Activated CD4-positive, alpha-beta T cell treated with anti-CD3 and anti-CD28 coated beads, Interleukin-2, amount 50 U/mL, for 24 hours (primary cell): ENCODE data around the gene C7orf57.

ENCODE experiments used
- DNase-seq, 2 donors: peaks; one replicate each; pipeline ENCODE4 v3.0.0-alpha.2; 2020; ENCODE audit warnings: low read depth in 1 of 2, low spot score in 1 of 2

Gene C7orf57

DNA sequence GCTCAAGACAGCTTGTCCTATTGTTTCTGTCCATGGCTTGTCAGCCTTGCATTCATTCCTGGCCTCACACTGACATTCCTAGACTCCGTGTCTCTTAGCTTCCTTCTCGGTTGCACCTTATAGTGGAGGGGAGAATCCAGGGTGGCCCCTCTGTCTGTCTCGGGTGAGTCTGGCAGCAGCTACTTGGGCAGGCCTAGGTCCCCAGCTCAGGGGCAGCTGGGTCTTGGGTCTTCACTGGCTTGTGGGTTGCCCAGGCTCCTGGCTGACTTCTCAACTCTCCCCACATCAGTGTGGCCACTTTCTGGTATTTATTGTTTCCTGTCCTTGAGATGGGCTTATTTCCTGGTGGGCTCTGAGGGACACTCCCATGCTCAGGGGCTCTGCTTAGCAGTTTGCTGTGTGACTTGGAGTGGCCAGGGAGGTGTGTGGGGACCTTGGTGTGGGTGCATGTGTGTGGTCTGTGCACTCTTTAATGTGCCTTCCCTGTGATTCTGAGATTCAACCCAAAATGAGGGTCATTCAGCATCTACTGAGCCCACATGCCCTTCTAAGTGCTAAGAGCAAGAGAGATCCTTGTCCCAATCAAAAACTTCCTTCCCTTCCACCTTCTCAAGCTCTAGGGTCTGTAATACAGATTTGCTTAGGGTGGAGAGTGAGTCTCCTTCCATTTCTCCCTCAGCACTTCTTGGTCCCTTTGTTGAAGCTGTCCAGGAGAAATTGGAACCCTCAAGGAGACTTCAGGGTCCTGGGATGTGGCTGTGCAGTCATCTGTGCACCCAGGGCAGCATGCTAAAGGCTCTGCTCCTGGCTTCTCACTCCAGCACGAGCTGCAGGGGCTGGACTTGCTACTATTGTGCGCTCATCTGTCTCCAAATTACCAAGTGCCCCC, 73.9 kb downstream of the C7orf57 start:
- no peak for DNase-seq

DNA sequence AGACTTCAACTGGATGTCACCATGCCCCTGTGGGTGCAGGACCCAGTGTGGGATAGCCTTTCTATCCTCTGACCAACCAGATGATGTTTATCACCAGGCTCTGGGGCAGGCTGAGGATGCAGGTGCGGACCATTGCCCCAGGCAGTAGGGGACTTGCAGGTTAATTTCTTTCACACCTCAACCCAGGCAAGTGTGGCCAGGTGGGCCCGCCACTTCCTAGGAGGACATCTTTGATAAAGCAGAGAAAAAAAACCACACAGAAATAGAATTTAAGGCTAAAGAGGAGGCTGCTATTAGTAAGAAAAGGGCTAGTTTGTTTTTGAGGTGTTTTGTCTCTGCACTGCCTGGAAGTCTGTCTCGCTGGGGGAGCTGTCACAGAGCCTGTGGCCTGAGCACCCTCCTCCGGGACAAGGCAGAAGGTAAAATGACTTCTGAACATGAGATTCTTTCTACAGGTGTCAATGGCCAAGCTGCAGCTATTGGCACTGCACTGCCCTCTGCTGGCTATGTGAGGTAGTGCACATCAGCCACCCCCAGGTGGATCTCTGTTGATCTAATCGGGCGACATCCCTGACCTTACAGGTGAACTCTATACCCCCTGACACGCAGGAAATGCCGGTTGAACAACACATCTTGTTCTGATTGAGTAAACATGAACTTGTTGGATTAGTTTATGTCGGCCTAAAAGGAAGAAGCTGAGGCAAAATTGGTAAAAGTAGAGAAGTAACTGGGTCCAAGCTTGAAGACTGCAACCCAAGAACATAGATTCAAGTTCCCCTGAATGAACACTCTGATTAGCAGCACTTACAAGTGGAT, 74.7 kb downstream of the C7orf57 start:
- DNase-seq, result peak; percentile 89 to 91

DNA sequence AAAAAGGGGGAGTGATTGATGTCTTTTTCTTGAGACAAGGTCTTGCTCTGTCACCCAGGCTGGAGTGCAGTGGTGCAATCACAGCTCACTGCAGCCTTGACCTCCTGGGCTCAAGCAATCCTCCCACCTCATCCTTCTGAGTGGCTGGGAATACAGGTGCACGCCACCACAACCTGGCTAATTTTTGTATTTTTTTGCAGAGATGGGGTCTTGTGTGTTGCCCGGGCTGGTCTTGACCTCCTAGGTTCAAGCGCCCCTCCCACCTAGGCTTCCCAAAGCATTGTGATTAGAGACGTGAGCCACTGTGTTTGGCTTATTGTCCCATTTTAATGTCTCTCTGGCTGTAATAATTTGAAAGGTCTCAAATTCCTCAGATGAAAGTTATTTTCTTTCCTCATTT, 75.5 kb downstream of the C7orf57 start:
- DNase-seq, result no peak
